HepG2 (cell line): ENCODE results near the gene CELF5. TPM values are rescaled to one million over a fixed set of nuclear protein-coding genes. Genes with fewer than 3 reads are reported as not detected.
A peak's percentile ranks its signal among the peaks of the same experiment; 100 is the strongest.

Experiments
- ATF4 ChIP-seq, 2 experiments: fragments of 450-650 bp in 1 of 2; sonication (generic) in 1 of 2; formaldehyde crosslinking; IDR thresholded peaks; 2 replicates each; pipeline versions ENCODE4 v1.5.0 to v1.8.0; 2020 to 2022; ENCODE audit warnings: mild to moderate bottlenecking in 1 of 2, missing genetic modification reagents in 1 of 2
- ATRX ChIP-seq: sonication (generic); formaldehyde crosslinking; IDR thresholded peaks from 2 replicates; pipeline ENCODE4 v1.4.0; 2020; ENCODE audit warnings: missing genetic modification reagents, borderline replicate concordance
- HMGA1 ChIP-seq: sonication (generic); formaldehyde crosslinking; conservative IDR thresholded peaks from 2 replicates; pipeline ENCODE4 v1.4.0; 2020; ENCODE audit warnings: missing genetic modification reagents
- NCOR1 ChIP-seq: fragments of 200-600 bp; sonication (generic); IDR thresholded peaks from 2 replicates; pipeline ENCODE4 v1.7.0; 2017; ENCODE audit warnings: antibody characterized with exemption, low read length, borderline replicate concordance
- SKI ChIP-seq: fragments of 450-650 bp; IDR thresholded peaks from one replicate; pipeline ENCODE4 v1.6.1; 2018; ENCODE audit warnings: mild to moderate bottlenecking; ENCODE audit not compliant: partially characterized antibody
- SMAD9 ChIP-seq: sonication (generic); formaldehyde crosslinking; IDR thresholded peaks from 2 replicates; pipeline ENCODE4 v1.5.1; 2020; ENCODE audit warnings: mild to moderate bottlenecking, missing genetic modification reagents
- SMYD3 ChIP-seq: sonication (generic); formaldehyde crosslinking; IDR thresholded peaks from 2 replicates; pipeline ENCODE4 v1.8.1; 2023; ENCODE audit warnings: mild to moderate bottlenecking, missing genetic modification reagents
- TCF12 ChIP-seq, 2 experiments: fragments of 450-650 bp in 1 of 2; sonication (generic) in 1 of 2; formaldehyde crosslinking in 1 of 2; IDR thresholded peaks; 2 replicates each; pipeline versions ENCODE4 v1.6.1 to v1.8.0; 2017 to 2022; ENCODE audit warnings: antibody characterized with exemption in 1 of 2, mild to moderate bottlenecking in 1 of 2, missing genetic modification reagents in 1 of 2, moderate library complexity in 1 of 2
- UBTF ChIP-seq: sonication (generic); formaldehyde crosslinking; IDR thresholded peaks from 2 replicates; pipeline ENCODE4 v1.4.0; 2020; ENCODE audit warnings: mild to moderate bottlenecking, missing genetic modification reagents
- ZBTB25 ChIP-seq: IDR thresholded peaks from 2 replicates; pipeline ENCODE4 v1.6.1; 2018; ENCODE audit warnings: missing genetic modification reagents
- ZFP36L2 ChIP-seq: sonication (generic); formaldehyde crosslinking; IDR thresholded peaks from 2 replicates; pipeline ENCODE4 v1.4.0; 2020; ENCODE audit warnings: missing genetic modification reagents
- ZFP41 ChIP-seq: sonication (generic); formaldehyde crosslinking; IDR thresholded peaks from 2 replicates; pipeline ENCODE4 v1.4.0; 2020; ENCODE audit warnings: mild to moderate bottlenecking, missing genetic modification reagents, borderline replicate concordance
- ZFY ChIP-seq: sonication (generic); formaldehyde crosslinking; IDR thresholded peaks from 2 replicates; pipeline ENCODE4 v1.4.0; 2020; ENCODE audit warnings: missing genetic modification reagents
- ZKSCAN5 ChIP-seq: sonication (generic); formaldehyde crosslinking; IDR thresholded peaks from 2 replicates; pipeline ENCODE4 v1.5.1; 2020; ENCODE audit warnings: mild to moderate bottlenecking, missing genetic modification reagents
- ZMYM2 ChIP-seq: sonication (generic); formaldehyde crosslinking; IDR thresholded peaks from 2 replicates; pipeline ENCODE4 v1.8.0; 2022; ENCODE audit warnings: mild to moderate bottlenecking, missing genetic modification reagents
- ZNF331 ChIP-seq: sonication (generic); formaldehyde crosslinking; IDR thresholded peaks from 2 replicates; pipeline ENCODE4 v1.4.0; 2020; ENCODE audit warnings: missing genetic modification reagents
- ZNF501 ChIP-seq: sonication (generic); formaldehyde crosslinking; IDR thresholded peaks from 2 replicates; pipeline ENCODE4 v1.5.1; 2020; ENCODE audit warnings: mild to moderate bottlenecking, moderate library complexity, missing genetic modification reagents
- ZNF558 ChIP-seq: sonication (generic); formaldehyde crosslinking; IDR thresholded peaks from 2 replicates; pipeline ENCODE4 v1.9.0; 2022; ENCODE audit warnings: mild to moderate bottlenecking, missing genetic modification reagents, borderline replicate concordance
- ZNF773 ChIP-seq: sonication (generic); formaldehyde crosslinking; IDR thresholded peaks from 2 replicates; pipeline ENCODE4 v1.4.0; 2020; ENCODE audit warnings: missing genetic modification reagents, borderline replicate concordance
- ZNF792 ChIP-seq: IDR thresholded peaks from 2 replicates; pipeline ENCODE4 v1.6.1; 2016
- ZSCAN20 ChIP-seq: sonication (generic); formaldehyde crosslinking; IDR thresholded peaks from 2 replicates; pipeline ENCODE4 v1.4.0; 2020; ENCODE audit warnings: missing genetic modification reagents, mild to moderate bottlenecking, borderline replicate concordance
- ZZZ3 ChIP-seq: sonication (generic); formaldehyde crosslinking; IDR thresholded peaks from 2 replicates; pipeline ENCODE4 v1.4.0; 2020; ENCODE audit warnings: missing genetic modification reagents, mild to moderate bottlenecking, borderline replicate concordance
- polyA plus RNA-seq, 8 experiments: library from polyadenylated mRNA; depleted of rRNA in 3 of 8; stranded (reverse) in 7 of 8; unstranded in 1 of 8; fragments of >200 nt; fragmentation: Illumina TruSeq in 4 of 8; extraction: Trizol in 4 of 8; gene quantifications; 2 replicates each; pipeline versions ENCODE4 v1.2.1 to v1.2.3, GENCODE V29; 2011 to 2016; ENCODE audit warnings: low read depth in 4 of 8, missing spikeins in 1 of 8, mixed read lengths in 1 of 8; ENCODE audit not compliant: insufficient read depth in 1 of 8
- total RNA-seq, 5 experiments: library from RNA; depleted of rRNA; stranded (reverse); fragments of >200 nt; fragmentation: Illumina TruSeq; extraction: Trizol; gene quantifications; 2 replicates each; pipeline ENCODE4 v1.2.3, GENCODE V29; 2016; ENCODE audit warnings: low read depth in 1 of 5
- TF ChIP-seq, protein P1 (sequence below): sonication (generic); formaldehyde crosslinking; IDR thresholded peaks from 2 replicates; pipeline ENCODE4 v1.4.0; 2020; ENCODE audit warnings: mild to moderate bottlenecking, missing genetic modification reagents, borderline replicate concordance

Gene CELF5
- total and polyA plus RNA-seq, 2 of the 13 experiments (the other 11 are each of a cell fraction or from before 2014, with no cell fraction given): 0.31 to 0.84 TPM

- TF ChIP-seq SMAD9 (CRISPR knock-in tag) (no peak), ZBTB25 (CRISPR knock-in tag) (no peak), ZNF501 (CRISPR knock-in tag) (no peak), ZFY (CRISPR knock-in tag) (0 out of 2 replicates have a peak, but pooled peaks have one; percentile 32), UBTF (CRISPR knock-in tag) (peak; percentile 52), ZFP41 (CRISPR knock-in tag) (no peak), NCOR1 (no peak), ZNF773 (no peak; the same call in 1 of the 2 replicates), ZFP36L2 (CRISPR knock-in tag) (no peak), ZNF792 (no peak), ZZZ3 (CRISPR knock-in tag) (0 out of 2 replicates have a peak, but pooled peaks have one; percentile 52), SMYD3 (CRISPR knock-in tag) (no peak), TCF12 (IDR thresholded peaks at IDR 0.05) (no peak), TCF12 (CRISPR knock-in tag; IDR thresholded peaks at IDR 0.05) (no peak), SKI (no peak), ZNF331 (CRISPR knock-in tag) (no peak), ATRX (CRISPR knock-in tag) (no peak), ATF4 (CRISPR knock-in tag; IDR thresholded peaks at IDR 0.05) (no peak), HMGA1 (CRISPR knock-in tag) (no peak), ZSCAN20 (CRISPR knock-in tag) (0 out of 2 replicates have a peak, but pooled peaks have one; percentile 25), ZKSCAN5 (CRISPR knock-in tag) (no peak), ZNF558 (CRISPR knock-in tag) (no peak; the same call in 1 of the 2 replicates), ZMYM2 (CRISPR knock-in tag) (no peak)
- TF ChIP-seq, protein P1, sequence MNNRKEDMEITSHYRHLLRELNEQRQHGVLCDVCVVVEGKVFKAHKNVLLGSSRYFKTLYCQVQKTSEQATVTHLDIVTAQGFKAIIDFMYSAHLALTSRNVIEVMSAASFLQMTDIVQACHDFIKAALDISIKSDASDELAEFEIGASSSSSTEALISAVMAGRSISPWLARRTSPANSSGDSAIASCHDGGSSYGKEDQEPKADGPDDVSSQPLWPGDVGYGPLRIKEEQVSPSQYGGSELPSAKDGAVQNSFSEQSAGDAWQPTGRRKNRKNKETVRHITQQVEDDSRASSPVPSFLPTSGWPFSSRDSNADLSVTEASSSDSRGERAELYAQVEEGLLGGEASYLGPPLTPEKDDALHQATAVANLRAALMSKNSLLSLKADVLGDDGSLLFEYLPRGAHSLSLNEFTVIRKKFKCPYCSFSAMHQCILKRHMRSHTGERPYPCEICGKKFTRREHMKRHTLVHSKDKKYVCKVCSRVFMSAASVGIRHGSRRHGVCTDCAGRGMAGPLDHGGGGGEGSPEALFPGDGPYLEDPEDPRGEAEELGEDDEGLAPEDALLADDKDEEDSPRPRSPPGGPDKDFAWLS (CRISPR knock-in tag): 0 out of 2 replicates have a peak, but pooled peaks have one; percentile 47
Observed at GRCh38 chr19:3186160-3186688, 38.2 kb upstream of the CELF5 start (continued).
